Trophoblast cell (in vitro differentiated cells and primary cell): ENCODE data around the gene CAV1.

Experiments used
- DNase-seq, 2 donors: peaks; one replicate each; pipeline ENCODE4 v3.0.0-alpha.2; 2016
- H2AFZ ChIP-seq: 2 replicates; pipeline ENCODE4 v1.6.1; 2013; ENCODE audit warnings: low read length, moderate library complexity, mild to moderate bottlenecking; ENCODE audit not compliant: insufficient read depth, poor library complexity
- H2AK5ac ChIP-seq: 2 replicates; pipeline ENCODE4 v1.6.1; 2013; ENCODE audit warnings: mild to moderate bottlenecking, low read length
- H2BK120ac ChIP-seq: 2 replicates; pipeline ENCODE4 v1.6.1; 2013; ENCODE audit warnings: low read length, mild to moderate bottlenecking, moderate library complexity; ENCODE audit not compliant: insufficient read depth, poor library complexity
- H2BK12ac ChIP-seq: 2 replicates; pipeline ENCODE4 v1.6.1; 2013; ENCODE audit warnings: mild to moderate bottlenecking, low read length, moderate library complexity
- H2BK5ac ChIP-seq: 2 replicates; pipeline ENCODE4 v1.6.1; 2013; ENCODE audit warnings: low read length, low read depth, moderate library complexity, mild to moderate bottlenecking; ENCODE audit not compliant: poor library complexity
- H3K14ac ChIP-seq: 2 replicates; pipeline ENCODE4 v1.6.1; 2013; ENCODE audit warnings: mild to moderate bottlenecking, low read length
- H3K18ac ChIP-seq: 2 replicates; pipeline ENCODE4 v1.6.1; 2013; ENCODE audit warnings: mild to moderate bottlenecking, low read length
- H3K23ac ChIP-seq: 2 replicates; pipeline ENCODE4 v1.6.1; 2013; ENCODE audit warnings: low read length
- H3K27ac ChIP-seq: 2 replicates; pipeline ENCODE4 v1.5.1; 2013; ENCODE audit warnings: low read depth, mild to moderate bottlenecking, inconsistent platforms, low read length, moderate library complexity
- H3K27me3 ChIP-seq: 2 replicates; pipeline ENCODE4 v1.6.1; 2013; ENCODE audit warnings: inconsistent platforms, mild to moderate bottlenecking, low read length, moderate library complexity; ENCODE audit not compliant: insufficient read depth
- H3K36me3 ChIP-seq, 2 experiments: 1 replicate in 1 of 2; 2 replicates in 1 of 2; pipeline ENCODE4 v1.6.1; 2013; ENCODE audit warnings: low read length in 2 of 2, mild to moderate bottlenecking in 2 of 2, moderate library complexity in 1 of 2; ENCODE audit not compliant: insufficient read depth in 2 of 2, control insufficient read depth in 1 of 2
- H3K4ac ChIP-seq: 2 replicates; pipeline ENCODE4 v1.6.1; 2013; ENCODE audit warnings: low read depth, mild to moderate bottlenecking, low read length, moderate library complexity
- H3K4me1 ChIP-seq, 2 experiments: 1 replicate in 1 of 2; 2 replicates in 1 of 2; pipeline ENCODE4 v1.6.1; 2013; ENCODE audit warnings: low read length in 2 of 2, mild to moderate bottlenecking in 2 of 2, moderate library complexity in 1 of 2; ENCODE audit not compliant: insufficient read depth in 2 of 2, control insufficient read depth in 1 of 2
- H3K4me2 ChIP-seq: 2 replicates; pipeline ENCODE4 v1.6.1; 2013; ENCODE audit warnings: inconsistent platforms, mild to moderate bottlenecking, low read length, moderate library complexity
- H3K4me3 ChIP-seq: 2 replicates; pipeline ENCODE4 v1.5.1; 2013; ENCODE audit warnings: mild to moderate bottlenecking, low read depth, low read length, inconsistent platforms
- H3K79me1 ChIP-seq: one replicate; pipeline ENCODE4 v1.6.1; 2013; ENCODE audit warnings: low read length
- H3K79me2 ChIP-seq: 2 replicates; pipeline ENCODE4 v1.6.1; 2013; ENCODE audit warnings: low read length, mild to moderate bottlenecking; ENCODE audit not compliant: control insufficient read depth, insufficient read depth, poor library complexity
- H3K9ac ChIP-seq: 2 replicates; pipeline ENCODE4 v1.6.1; 2013; ENCODE audit warnings: mild to moderate bottlenecking, low read length
- H3K9me3 ChIP-seq: 2 replicates; pipeline ENCODE4 v1.6.1; 2013; ENCODE audit warnings: low read depth, mild to moderate bottlenecking, control low read depth, inconsistent platforms, low read length; ENCODE audit not compliant: insufficient read depth
- H4K12ac ChIP-seq: 2 replicates; pipeline ENCODE4 v1.6.1; 2013; ENCODE audit warnings: low read depth, mild to moderate bottlenecking, low read length, moderate library complexity
- H4K8ac ChIP-seq: 2 replicates; pipeline ENCODE4 v1.6.1; 2013; ENCODE audit warnings: low read depth, mild to moderate bottlenecking, low read length, moderate library complexity
- H4K91ac ChIP-seq: one replicate; pipeline ENCODE4 v1.6.1; 2013; ENCODE audit warnings: low read depth, mild to moderate bottlenecking, low read length, moderate library complexity
- whole genome bisulfite sequencing: extraction: QIAGEN DNeasy Blood & Tissue Kit; methylation state at CpG from one replicate; pipeline ENCODE4 v1.1.7; 2013; ENCODE audit warnings: missing lambda C conversion rate; ENCODE audit not compliant: insufficient read length, insufficient coverage; ENCODE audit errors: extremely low coverage; 5-methylcytosine and 5-hydroxymethylcytosine counted together

CAV1 gene

GRCh38 chr7:116528008-116528789 lies 3.4 kb downstream of the CAV1 start:
- Histone ChIP-seq H3K79me1 (peaks cover 6% of the 10 kb centered on the region), H2BK120ac (no peak overlapping the region), H2AFZ (no peak overlapping the region), H3K36me3 (no peaks in the 10 kb centered on the region), H4K91ac (no peak overlapping the region), H3K79me2 (no peaks in the 10 kb centered on the region), H3K23ac (no peak overlapping the region), H3K4me3 (no peak overlapping the region), H3K14ac (no peak overlapping the region), H4K8ac (no peak overlapping the region), H4K12ac (no peak overlapping the region), H3K27me3 (peaks cover 6% of the 10 kb centered on the region), H3K4ac (no peak overlapping the region), H3K4me2 (no peak overlapping the region), H3K9ac (no peak overlapping the region), H3K4me1 (peaks cover 12 to 19% of the 10 kb centered on the region in 2 experiments), H2BK12ac (no peak overlapping the region), H3K9me3 (no peaks in the 10 kb centered on the region), H3K27ac (no peak overlapping the region), H2AK5ac (no peak overlapping the region), H2BK5ac (no peak overlapping the region), H3K18ac (no peak overlapping the region)
- peak; percentile 55 to 77 for DNase-seq
- WGBS, result no CpG with 5 or more reads among the region's 3 CpGs

GRCh38 chr7:116529250-116529649 lies 4.4 kb downstream of the CAV1 start:
- H3K27ac ChIP-seq, result no peak overlapping the region
- H3K4me3 ChIP-seq, result no peak overlapping the region
- WGBS, result no CpG with 5 or more reads among the region's 1 CpG
- no peak overlapping the region for H4K91ac ChIP-seq
- DNase-seq, result no peak
- H3K9me3 ChIP-seq, result no peaks in the 10 kb centered on the region
- no peak overlapping the region for H4K12ac ChIP-seq
- no peak overlapping the region for H2AK5ac ChIP-seq
- H3K18ac ChIP-seq, result no peak overlapping the region
- peaks cover 6% of the 10 kb centered on the region for H3K27me3 ChIP-seq
- H3K4ac ChIP-seq, result no peak overlapping the region
- H3K79me2 ChIP-seq, result no peaks in the 10 kb centered on the region
- H3K79me1 ChIP-seq, result peaks cover 6% of the 10 kb centered on the region
- H2AFZ ChIP-seq, result no peak overlapping the region
- H3K36me3 ChIP-seq, result no peaks in the 10 kb centered on the region
- peaks cover 12 to 19% of the 10 kb centered on the region in 2 experiments for H3K4me1 ChIP-seq
- H2BK5ac ChIP-seq, result no peak overlapping the region
- no peak overlapping the region for H2BK12ac ChIP-seq
- H2BK120ac ChIP-seq, result no peak overlapping the region
- no peak overlapping the region for H4K8ac ChIP-seq
- no peak overlapping the region for H3K9ac ChIP-seq
- H3K23ac ChIP-seq, result no peak overlapping the region
- H3K14ac ChIP-seq, result no peak overlapping the region
- no peak overlapping the region for H3K4me2 ChIP-seq

GRCh38 chr7:116530107-116530820 lies 5.4 kb downstream of the CAV1 start:
- Histone ChIP-seq H3K36me3 (no peaks in the 10 kb centered on the region), H2BK120ac (no peak overlapping the region), H3K27me3 (peaks cover 4% of the 10 kb centered on the region), H3K9me3 (no peaks in the 10 kb centered on the region), H3K23ac (no peak overlapping the region), H2AK5ac (no peak overlapping the region), H3K79me2 (no peaks in the 10 kb centered on the region), H2BK12ac (no peak overlapping the region), H2BK5ac (no peak overlapping the region), H2AFZ (no peak overlapping the region), H4K12ac (no peak overlapping the region), H3K9ac (no peak overlapping the region), H3K27ac (no peak overlapping the region), H3K4ac (no peak overlapping the region), H3K4me1 (peaks cover 7 to 13% of the 10 kb centered on the region in 2 experiments), H4K91ac (no peak overlapping the region), H3K14ac (no peak overlapping the region), H3K4me2 (no peak overlapping the region), H3K79me1 (peaks cover 3% of the 10 kb centered on the region), H3K4me3 (no peak overlapping the region), H4K8ac (no peak overlapping the region), H3K18ac (no peak overlapping the region)
- WGBS, result no CpG with 5 or more reads among the region's 3 CpGs
- no peak for DNase-seq

- no CpG with 5 or more reads among the region's 3 CpGs for WGBS
- Histone ChIP-seq H3K27me3 (no peaks in the 10 kb centered on the region), H2BK5ac (no peak overlapping the region), H4K91ac (no peak overlapping the region), H2AK5ac (no peak overlapping the region), H3K14ac (no peak overlapping the region), H3K4me1 (peaks cover 0 to 4% of the 10 kb centered on the region in 2 experiments), H3K79me1 (no peaks in the 10 kb centered on the region), H2BK120ac (no peak overlapping the region), H2AFZ (no peak overlapping the region), H3K36me3 (no peaks in the 10 kb centered on the region), H3K4me3 (no peak overlapping the region), H3K23ac (no peak overlapping the region), H3K4ac (no peak overlapping the region), H4K12ac (no peak overlapping the region), H3K27ac (no peak overlapping the region), H3K9me3 (no peaks in the 10 kb centered on the region), H4K8ac (no peak overlapping the region), H3K9ac (no peak overlapping the region), H3K4me2 (no peak overlapping the region), H3K79me2 (no peaks in the 10 kb centered on the region), H3K18ac (no peak overlapping the region), H2BK12ac (no peak overlapping the region)
- DNase-seq, result no peak
Observed at GRCh38 chr7:116532102-116532688, 7.4 kb downstream of the CAV1 start.
